Hematopoietic multipotent progenitor cell (in vitro differentiated cells): ENCODE measurements around the gene MRNIP. TPM values are rescaled to one million over a fixed set of nuclear protein-coding genes. Genes with fewer than 3 reads are reported as not detected.
"Not testable (repeated sequence)": the region's sequence is repeated elsewhere in the genome, so short reads cannot be mapped to it uniquely, and the experiment has no call there.

Source experiments
- DNase-seq, 3 donors: peaks; one replicate each; pipeline ENCODE4 v3.0.0-alpha.2; 2011 to 2015; ENCODE audit warnings: low read depth in 2 of 3, low spot score in 2 of 3
- small RNA-seq: library from RNA; depleted of rRNA; stranded (forward); fragments of <200 nt; gene quantifications from one replicate; pipeline ENCODE3, GENCODE V24; 2012
- total RNA-seq: library from RNA; depleted of rRNA; stranded (reverse); fragments of >200 nt; gene quantifications from one replicate; pipeline ENCODE4 v1.2.3, GENCODE V29; 2012

MRNIP gene
- total RNA-seq, 1 donor, result 17.0 TPM

GRCh38 chr5:179795863-179796833, 62.5 kb downstream of the MRNIP start:
- DNase-seq, result peak in 2 of 3 donors; percentile 78 to 82

- DNase-seq, result no peak
Measured at GRCh38 chr5:179795049-179795862, 63.4 kb downstream of the MRNIP start.

GRCh38 chr5:179794575-179794974, 64.0 kb downstream of the MRNIP start:
- no peak for DNase-seq

GRCh38 chr5:179794171-179794570, 64.4 kb downstream of the MRNIP start:
- no peak for DNase-seq

- peak in 2 of 3 donors; percentile 84 to 89 for DNase-seq
Measured at GRCh38 chr5:179793468-179794139, 65.0 kb downstream of the MRNIP start, which contains the start of gene LTC4S. Gene LTC4S, plus strand, starts transcription at chr5:179793986. Its CDS starts 95 bp downstream, at chr5:179794081.

- DNase-seq, result no peak
Measured at GRCh38 chr5:179792612-179793467, 65.8 kb downstream of the MRNIP start.

- DNase-seq, result peak in 1 of 3 donors; percentile 36
Measured at GRCh38 chr5:179791881-179792611, 66.6 kb downstream of the MRNIP start.

GRCh38 chr5:179789278-179789677, 69.3 kb downstream of the MRNIP start:
- not testable (repeated sequence) for DNase-seq

- no peak for DNase-seq
Measured at GRCh38 chr5:179788193-179788854, 70.3 kb downstream of the MRNIP start.

Small RNA genes lying within 50 kb of the gene (small RNA-seq; reads per million reads assigned to genes)
- not detected for gene MIR1229
- gene RF00019, result not detected

Other genes with a start within 250 kb of the MRNIP start
- 420 TPM for gene HNRNPH1, start 235.1 kb downstream of the MRNIP start, total RNA-seq
- 1.3 TPM for gene CBY3, start 177.8 kb downstream of the MRNIP start, total RNA-seq
- gene CANX, start 159.8 kb downstream of the MRNIP start, total RNA-seq, result 149 TPM
- 28.0 TPM for gene MAML1, start 126.0 kb downstream of the MRNIP start, total RNA-seq
- gene LTC4S, start 64.8 kb downstream of the MRNIP start, total RNA-seq, result 8.6 TPM
- 174 TPM for gene MGAT4B, start 52.0 kb downstream of the MRNIP start, total RNA-seq
- 225 TPM for gene SQSTM1, start 37.9 kb downstream of the MRNIP start, total RNA-seq
- 72.2 TPM for gene TBC1D9B, start 49.1 kb upstream of the MRNIP start, total RNA-seq
- gene RNF130, start 212.9 kb upstream of the MRNIP start, total RNA-seq, result 194 TPM